ENCODE measurements around the gene OR4K1. TPM values are rescaled to one million over a fixed set of nuclear protein-coding genes. Genes with fewer than 3 reads are reported as not detected.
A peak's percentile ranks its signal among the peaks of the same experiment; 100 is the strongest.

OR4K1 gene
- total and polyA plus RNA-seq, 9 of the 15 experiments (the other 6 are each of a cell fraction or from before 2014, with no cell fraction given) = not detected

DNA sequence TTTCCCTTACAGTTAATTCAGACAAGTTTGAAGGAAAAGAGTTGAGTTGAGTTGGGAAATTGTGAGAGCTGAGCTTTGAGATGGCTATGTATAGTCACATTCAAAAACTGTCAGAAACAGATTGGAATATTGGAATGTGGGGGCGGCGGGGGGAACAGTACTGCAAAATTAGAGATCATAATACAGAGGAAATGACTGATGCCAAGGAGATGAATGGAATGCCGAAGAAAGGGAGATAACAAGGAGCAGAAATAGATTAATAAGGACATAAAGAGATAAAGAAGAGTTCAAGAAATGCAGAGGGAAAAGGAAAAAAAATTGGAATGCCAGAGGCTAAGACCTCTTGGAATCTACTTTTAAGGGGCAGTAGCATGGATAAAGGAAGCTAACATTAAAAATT lies 13.5 kb upstream of the OR4K1 start (continued):
- TF ChIP-seq, protein P1, sequence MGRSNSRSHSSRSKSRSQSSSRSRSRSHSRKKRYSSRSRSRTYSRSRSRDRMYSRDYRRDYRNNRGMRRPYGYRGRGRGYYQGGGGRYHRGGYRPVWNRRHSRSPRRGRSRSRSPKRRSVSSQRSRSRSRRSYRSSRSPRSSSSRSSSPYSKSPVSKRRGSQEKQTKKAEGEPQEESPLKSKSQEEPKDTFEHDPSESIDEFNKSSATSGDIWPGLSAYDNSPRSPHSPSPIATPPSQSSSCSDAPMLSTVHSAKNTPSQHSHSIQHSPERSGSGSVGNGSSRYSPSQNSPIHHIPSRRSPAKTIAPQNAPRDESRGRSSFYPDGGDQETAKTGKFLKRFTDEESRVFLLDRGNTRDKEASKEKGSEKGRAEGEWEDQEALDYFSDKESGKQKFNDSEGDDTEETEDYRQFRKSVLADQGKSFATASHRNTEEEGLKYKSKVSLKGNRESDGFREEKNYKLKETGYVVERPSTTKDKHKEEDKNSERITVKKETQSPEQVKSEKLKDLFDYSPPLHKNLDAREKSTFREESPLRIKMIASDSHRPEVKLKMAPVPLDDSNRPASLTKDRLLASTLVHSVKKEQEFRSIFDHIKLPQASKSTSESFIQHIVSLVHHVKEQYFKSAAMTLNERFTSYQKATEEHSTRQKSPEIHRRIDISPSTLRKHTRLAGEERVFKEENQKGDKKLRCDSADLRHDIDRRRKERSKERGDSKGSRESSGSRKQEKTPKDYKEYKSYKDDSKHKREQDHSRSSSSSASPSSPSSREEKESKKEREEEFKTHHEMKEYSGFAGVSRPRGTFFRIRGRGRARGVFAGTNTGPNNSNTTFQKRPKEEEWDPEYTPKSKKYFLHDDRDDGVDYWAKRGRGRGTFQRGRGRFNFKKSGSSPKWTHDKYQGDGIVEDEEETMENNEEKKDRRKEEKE (IDR thresholded peaks at IDR 0.05; ENCODE audit: borderline replicate concordance in 1 of 2, control insufficient read depth in 1 of 2, low read depth in 2 of 2, low read length in 1 of 2) = no peak

DNA sequence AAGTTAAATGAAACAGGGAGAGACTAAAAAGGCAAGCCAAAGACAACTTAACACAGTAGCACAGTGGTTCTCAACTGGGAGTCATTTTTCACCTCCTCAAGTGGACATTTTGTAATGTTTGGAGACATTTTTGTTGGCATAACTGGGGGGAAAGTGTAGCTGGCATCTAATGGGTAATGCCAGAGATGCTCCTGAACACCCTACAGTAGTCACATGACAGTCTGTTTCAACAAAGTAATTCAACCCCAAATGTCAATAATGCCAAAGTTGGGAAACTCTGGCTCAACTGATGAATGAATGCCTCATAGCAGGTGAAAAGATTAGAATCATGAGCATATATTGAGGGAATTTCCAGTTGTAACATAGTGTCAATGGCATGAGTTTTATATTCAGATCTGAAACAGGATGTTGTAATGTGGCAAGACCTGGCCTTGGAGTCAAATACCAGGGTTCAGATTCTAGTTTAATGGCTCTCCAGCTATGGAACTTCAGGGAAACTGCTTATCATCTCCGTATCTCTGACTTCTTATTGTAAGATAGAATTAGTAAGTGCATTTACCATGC lies 12.7 kb upstream of the OR4K1 start:
- Histone ChIP-seq H2AFZ (ENCODE audit: low read depth, low read length) (no peak overlapping the region), H3K4me2 (ENCODE audit: insufficient read depth, low read length) (no peak overlapping the region), H3K79me2 (ENCODE audit: control insufficient read depth, insufficient read depth, low read length) (no peaks in the 10 kb centered on the region), H3K27me3 (ENCODE audit: control insufficient read depth in 2 of 2, insufficient read depth in 2 of 2, low read length in 2 of 2) (no peaks in the 10 kb centered on the region), H4K20me1 (replicated peaks; ENCODE audit: control insufficient read depth, insufficient read depth, low read length) (no peaks in the 10 kb centered on the region), H3K4me1 (replicated peaks in 1 of 2; ENCODE audit: control insufficient read depth in 2 of 2, insufficient read depth in 2 of 2, low read length in 2 of 2) (no peaks in the 10 kb centered on the region), H3K9me1 (ENCODE audit: control insufficient read depth, insufficient read depth, low read length) (no peaks in the 10 kb centered on the region), H3K9me3 (replicated peaks; ENCODE audit: control insufficient read depth, insufficient read depth, low read depth, low read length) (no peaks in the 10 kb centered on the region), H3K9ac (ENCODE audit: insufficient read depth in 1 of 2, low read depth in 2 of 2, low read length in 2 of 2) (no peak overlapping the region), H3K4me3 (no peak overlapping the region), H3K27ac (ENCODE audit: extremely low read depth, low read depth, low read length) (no peak overlapping the region), H3K36me3 (ENCODE audit: control insufficient read depth, insufficient read depth, low read length) (no peaks in the 10 kb centered on the region)
- POLR2A ChIA-PET = no interaction called here
- no TSS peak for BruUV-seq (replicated peaks)
- DNase-seq (ENCODE audit: extremely low read depth in 1 of 4, low spot score in 3 of 4) = no peak
- FAIRE-seq = no peak
- no peak for ATAC-seq
- intact Hi-C loops (cut with micrococcal nuclease) = no loop called here
- CTCF ChIA-PET (ENCODE audit: low intra/inter-chr PET ratio) = no interaction called here
- TF ChIP-seq, protein P2, sequence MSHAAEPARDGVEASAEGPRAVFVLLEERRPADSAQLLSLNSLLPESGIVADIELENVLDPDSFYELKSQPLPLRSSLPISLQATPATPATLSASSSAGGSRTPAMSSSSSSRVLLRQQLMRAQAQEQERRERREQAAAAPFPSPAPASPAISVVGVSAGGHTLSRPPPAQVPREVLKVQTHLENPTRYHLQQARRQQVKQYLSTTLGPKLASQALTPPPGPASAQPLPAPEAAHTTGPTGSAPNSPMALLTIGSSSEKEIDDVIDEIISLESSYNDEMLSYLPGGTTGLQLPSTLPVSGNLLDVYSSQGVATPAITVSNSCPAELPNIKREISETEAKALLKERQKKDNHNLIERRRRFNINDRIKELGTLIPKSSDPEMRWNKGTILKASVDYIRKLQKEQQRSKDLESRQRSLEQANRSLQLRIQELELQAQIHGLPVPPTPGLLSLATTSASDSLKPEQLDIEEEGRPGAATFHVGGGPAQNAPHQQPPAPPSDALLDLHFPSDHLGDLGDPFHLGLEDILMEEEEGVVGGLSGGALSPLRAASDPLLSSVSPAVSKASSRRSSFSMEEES (CRISPR knock-in tag; IDR thresholded peaks at IDR 0.05) = peak; percentile 54
- TF ChIP-seq KHSRP (IDR thresholded peaks at IDR 0.05) = no peak
- WGBS (ENCODE audit: insufficient coverage, low coverage, missing lambda C conversion rate) = 21% methylated on average over 1 of the region's 1 CpG
- in situ Hi-C loops (cut with MboI) = no loop called here
